T-cell (primary cell): Measurements from ENCODE around the gene OVOL2. TPM values are rescaled to one million over a fixed set of nuclear protein-coding genes. Genes with fewer than 3 reads are reported as not detected.

Source experiments
- ATAC-seq, 4 experiments: fragments of 200-7000 bp in 3 of 4; fragments of 150-1000 bp in 1 of 4; cut with Tn5 transposase; replicated peaks in 1 of 4; 1 replicate in 3 of 4; 2 replicates in 1 of 4; pipeline ENCODE4 v1.10.0; 2021; ENCODE audit warnings: moderate library complexity in 3 of 4, mild to moderate bottlenecking in 2 of 4, moderate number of reproducible peaks in 1 of 4
- CTCF ChIA-PET, 2 donors: fragments of 300-600 bp; sonication (Branson Sonifier 250); formaldehyde crosslinking; loops; one replicate each; lab custom pipeline; 2022; ENCODE audit warnings: antibody characterized with exemption in 2 of 2; lab: Charles Lee
- POLR2A ChIA-PET, 2 donors: fragments of 300-600 bp; sonication (Branson Sonifier 250); formaldehyde crosslinking; loops; one replicate each; lab custom pipeline; 2022; ENCODE audit warnings: antibody characterized with exemption in 2 of 2; lab: Charles Lee
- DNase-seq, 35 experiments: peaks; one replicate each; pipeline versions ENCODE4 v3.0.0 to v3.0.0-alpha.2; 2013 to 2023
- H3K27ac ChIP-seq: one replicate; pipeline ENCODE4 v1.5.1; 2013; ENCODE audit warnings: low read length
- H3K27me3 ChIP-seq, 2 experiments: replicated peaks in 1 of 2; 1 replicate in 1 of 2; 2 replicates in 1 of 2; pipeline versions ENCODE4 v1.6.1 to v1.7.0; 2013; ENCODE audit warnings: low read length in 1 of 2, mixed read lengths in 1 of 2; ENCODE audit not compliant: control insufficient read depth in 2 of 2, insufficient read depth in 2 of 2; ENCODE audit errors: extremely low read depth in 1 of 2
- H3K36me3 ChIP-seq, 2 donors: 1 replicate in 1 of 2; 2 replicates in 1 of 2; pipeline versions ENCODE4 v1.6.1 to v1.7.0; 2013; ENCODE audit warnings: low read length in 1 of 2; ENCODE audit not compliant: control insufficient read depth in 2 of 2, insufficient read depth in 1 of 2; ENCODE audit errors: extremely low read depth in 1 of 2
- H3K4me1 ChIP-seq, 2 experiments: 1 replicate in 1 of 2; 2 replicates in 1 of 2; pipeline versions ENCODE4 v1.6.1 to v1.7.0; 2013; ENCODE audit warnings: low read length in 2 of 2, mixed read lengths in 1 of 2; ENCODE audit not compliant: insufficient read depth in 2 of 2, control insufficient read depth in 1 of 2; ENCODE audit errors: extremely low read depth in 1 of 2
- H3K4me3 ChIP-seq, 2 donors: 1 replicate in 1 of 2; 2 replicates in 1 of 2; pipeline versions ENCODE4 v1.5.1 to v1.7.0; 2013; ENCODE audit warnings: mild to moderate bottlenecking in 2 of 2, low read length in 1 of 2, moderate library complexity in 1 of 2; ENCODE audit not compliant: control insufficient read depth in 1 of 2; ENCODE audit errors: extremely low read depth in 1 of 2
- H3K9me3 ChIP-seq: 2 replicates; pipeline ENCODE4 v1.7.0; 2013
- H3K27ac Mint-ChIP-seq, 2 donors: one replicate each; pipeline ENCODE4 v1.8.0; 2020 to 2021; ENCODE audit warnings: mild to moderate bottlenecking in 2 of 2, mixed read lengths in 2 of 2
- H3K27me3 Mint-ChIP-seq, 2 donors: one replicate each; pipeline ENCODE4 v1.8.0; 2021 to 2022; ENCODE audit warnings: mixed read lengths in 2 of 2
- H3K36me3 Mint-ChIP-seq: one replicate; pipeline ENCODE4 v1.8.0; 2021; ENCODE audit warnings: mixed read lengths
- H3K4me1 Mint-ChIP-seq, 3 donors: one replicate each; pipeline ENCODE4 v1.8.0; 2020 to 2022; ENCODE audit warnings: mixed read lengths in 3 of 3, mild to moderate bottlenecking in 1 of 3
- H3K4me3 Mint-ChIP-seq, 3 donors: one replicate each; pipeline ENCODE4 v1.8.0; 2020 to 2022; ENCODE audit warnings: mild to moderate bottlenecking in 3 of 3, mixed read lengths in 3 of 3, moderate library complexity in 3 of 3
- H3K9me3 Mint-ChIP-seq, 3 donors: one replicate each; pipeline ENCODE4 v1.8.0; 2020 to 2022; ENCODE audit warnings: mixed read lengths in 3 of 3
- WGBS: methylation state at CpG from one replicate; pipeline ENCODE4 v1.1.5; 2013; ENCODE audit warnings: missing lambda C conversion rate; ENCODE audit not compliant: insufficient coverage; 5-methylcytosine and 5-hydroxymethylcytosine counted together
- total RNA-seq, 35 experiments: library from RNA in 6 of 35; stranded (reverse) in 6 of 35; fragments of 120-200 nt in 1 of 35; gene quantifications; one replicate each; pipeline versions ENCODE4 v1.2.1 to v1.2.4 and lab custom pipeline; 2013 to 2026

Gene OVOL2
- total RNA-seq, 5 donors from 2014 or later (not counting 1 experiment from before 2014, with no cell fraction given) = not detected

- Histone ChIP-seq H3K27me3 (peaks cover 0 to 4% of the 10 kb centered on the region in 2 experiments), H3K9me3 (no peaks in the 10 kb centered on the region), H3K4me3 (no peak overlapping the region), H3K4me1 (no peaks in the 10 kb centered on the region), H3K36me3 (no peaks in the 10 kb centered on the region), H3K27ac (no peak overlapping the region)
- POLR2A ChIA-PET = no interaction called here
- no peak overlapping the region for H3K27ac Mint-ChIP-seq
- no peak for DNase-seq
- H3K27me3 Mint-ChIP-seq = no peaks in the 10 kb centered on the region
- no peaks in the 10 kb centered on the region for H3K36me3 Mint-ChIP-seq
- H3K9me3 Mint-ChIP-seq = no peaks in the 10 kb centered on the region
- no peak overlapping the region for H3K4me3 Mint-ChIP-seq
- 76% methylated on average over 16 of the region's 21 CpGs for WGBS
- H3K4me1 Mint-ChIP-seq = no peaks in the 10 kb centered on the region
- CTCF ChIA-PET = no interaction called here
- no peak for ATAC-seq
Observed at GRCh38 chr20:18011951-18012645, 45.6 kb downstream of the OVOL2 start.

GRCh38 chr20:18011482-18011881 lies 46.2 kb downstream of the OVOL2 start:
- ChIA-PET POLR2A (no interaction called here), CTCF (no interaction called here)
- ATAC-seq (no peak), DNase-seq (no peak)
- no peak overlapping the region for H3K4me3 ChIP-seq
- H3K36me3 ChIP-seq = no peaks in the 10 kb centered on the region
- H3K27ac ChIP-seq = no peak overlapping the region
- Mint-ChIP-seq H3K27me3 (no peaks in the 10 kb centered on the region), H3K4me1 (no peaks in the 10 kb centered on the region), H3K9me3 (no peaks in the 10 kb centered on the region), H3K4me3 (no peak overlapping the region), H3K27ac (no peak overlapping the region), H3K36me3 (no peaks in the 10 kb centered on the region)
- 94% methylated on average over 14 of the region's 14 CpGs for WGBS
- peaks cover 0 to 4% of the 10 kb centered on the region in 2 experiments for H3K27me3 ChIP-seq
- no peaks in the 10 kb centered on the region for H3K4me1 ChIP-seq
- no peaks in the 10 kb centered on the region for H3K9me3 ChIP-seq

GRCh38 chr20:18009116-18009515 lies 48.6 kb downstream of the OVOL2 start:
- 94% methylated on average over 3 of the region's 7 CpGs for WGBS
- ChIA-PET CTCF (interaction anchor here (0.7 to 1.0 kb wide), 2 partner anchors 10 to 515 kb away, joined by 3 to 4 read pairs; no protein-coding TSS in a partner anchor), POLR2A (no interaction called here)
- no peaks in the 10 kb centered on the region for H3K27me3 Mint-ChIP-seq
- no peaks in the 10 kb centered on the region for H3K9me3 Mint-ChIP-seq
- ATAC-seq (no peak), DNase-seq (no peak)
- Histone ChIP-seq H3K9me3 (no peaks in the 10 kb centered on the region), H3K27ac (no peak overlapping the region), H3K4me1 (no peaks in the 10 kb centered on the region), H3K27me3 (peaks cover 0 to 4% of the 10 kb centered on the region in 2 experiments), H3K36me3 (no peaks in the 10 kb centered on the region), H3K4me3 (no peak overlapping the region)
- no peaks in the 10 kb centered on the region for H3K36me3 Mint-ChIP-seq
- peaks cover 0 to 4% (median 0%) of the 10 kb centered on the region in 3 donors for H3K4me1 Mint-ChIP-seq
- no peak overlapping the region for H3K4me3 Mint-ChIP-seq
- no peak overlapping the region for H3K27ac Mint-ChIP-seq

- Mint-ChIP-seq H3K4me3 (no peak overlapping the region), H3K36me3 (no peaks in the 10 kb centered on the region), H3K9me3 (no peaks in the 10 kb centered on the region), H3K27ac (no peak overlapping the region), H3K4me1 (peaks cover 0 to 4% (median 0%) of the 10 kb centered on the region in 3 donors), H3K27me3 (no peaks in the 10 kb centered on the region)
- Histone ChIP-seq H3K4me1 (no peaks in the 10 kb centered on the region), H3K27me3 (peaks cover 0 to 4% of the 10 kb centered on the region in 2 experiments), H3K36me3 (no peaks in the 10 kb centered on the region), H3K4me3 (no peak overlapping the region), H3K9me3 (no peaks in the 10 kb centered on the region), H3K27ac (no peak overlapping the region)
- 76% methylated on average over 14 of the region's 19 CpGs for WGBS
- CTCF ChIA-PET = no interaction called here
- ATAC-seq = no peak
- POLR2A ChIA-PET = no interaction called here
- DNase-seq = no peak
Observed at GRCh38 chr20:18007534-18008292, 50.0 kb downstream of the OVOL2 start.

GRCh38 chr20:18006684-18007083 lies 51.0 kb downstream of the OVOL2 start:
- no peak overlapping the region for H3K4me3 Mint-ChIP-seq
- no peaks in the 10 kb centered on the region for H3K9me3 Mint-ChIP-seq
- no peak overlapping the region for H3K27ac Mint-ChIP-seq
- WGBS = no CpG with 5 or more reads among the region's 7 CpGs
- CTCF ChIA-PET = no interaction called here
- POLR2A ChIA-PET = no interaction called here
- H3K27me3 Mint-ChIP-seq = no peaks in the 10 kb centered on the region
- no peak overlapping the region for H3K4me3 ChIP-seq
- peaks cover 0 to 4% of the 10 kb centered on the region in 2 experiments for H3K27me3 ChIP-seq
- DNase-seq (no peak), ATAC-seq (no peak)
- H3K4me1 Mint-ChIP-seq = peaks cover 0 to 4% (median 0%) of the 10 kb centered on the region in 3 donors
- no peak overlapping the region for H3K27ac ChIP-seq
- no peaks in the 10 kb centered on the region for H3K4me1 ChIP-seq
- H3K9me3 ChIP-seq = no peaks in the 10 kb centered on the region
- H3K36me3 Mint-ChIP-seq = no peaks in the 10 kb centered on the region
- no peaks in the 10 kb centered on the region for H3K36me3 ChIP-seq

GRCh38 chr20:18005990-18006364 lies 51.7 kb downstream of the OVOL2 start:
- CTCF ChIA-PET = no interaction called here
- no peak for ATAC-seq
- H3K4me3 Mint-ChIP-seq = no peak overlapping the region

More at GRCh38 chr20:18005990-18006364, 51.7 kb downstream of the OVOL2 start:
- Mint-ChIP-seq H3K36me3 (no peaks in the 10 kb centered on the region), H3K9me3 (no peaks in the 10 kb centered on the region), H3K27ac (no peak overlapping the region), H3K27me3 (no peaks in the 10 kb centered on the region), H3K4me1 (peaks cover 0 to 4% (median 0%) of the 10 kb centered on the region in 3 donors)
- no peaks in the 10 kb centered on the region for H3K9me3 ChIP-seq
- H3K4me3 ChIP-seq = no peak overlapping the region
- no peaks in the 10 kb centered on the region for H3K36me3 ChIP-seq
- 61% methylated on average over 2 of the region's 6 CpGs for WGBS
- POLR2A ChIA-PET = no interaction called here
- no peak for DNase-seq
- H3K27me3 ChIP-seq = peaks cover 0 to 4% of the 10 kb centered on the region in 2 experiments
- no peaks in the 10 kb centered on the region for H3K4me1 ChIP-seq
- no peak overlapping the region for H3K27ac ChIP-seq
